Common myeloid progenitor, CD34-positive (primary cell): ENCODE measurements around the gene TRIOBP.

Experiments used
- CTCF ChIA-PET: fragments of 350-600 bp; sonication (Branson Sonifier 250); formaldehyde crosslinking; loops from one replicate; lab custom pipeline; 2021; ENCODE audit warnings: antibody characterized with exemption; lab: Charles Lee
- POLR2A ChIA-PET: fragments of 350-600 bp; sonication (Branson Sonifier 250); formaldehyde crosslinking; loops from one replicate; lab custom pipeline; 2021; ENCODE audit warnings: antibody characterized with exemption; lab: Charles Lee
- DNase-seq, 3 donors: peaks; one replicate each; pipeline versions ENCODE4 v3.0.0 to v3.0.0-alpha.2; 2013
- H3K27ac ChIP-seq, 2 experiments: 1 replicate in 1 of 2; 2 replicates in 1 of 2; pipeline ENCODE4 v1.7.0; 2013; ENCODE audit warnings: inconsistent platforms in 2 of 2, low read length in 2 of 2, mild to moderate bottlenecking in 2 of 2, low read depth in 1 of 2, moderate library complexity in 1 of 2; ENCODE audit not compliant: severe bottlenecking in 2 of 2, insufficient read depth in 1 of 2, poor library complexity in 1 of 2
- H3K27me3 ChIP-seq, 5 experiments: replicated peaks in 2 of 5; 1 replicate in 3 of 5; 2 replicates in 2 of 5; pipeline versions ENCODE4 v1.6.1 to v1.7.0; 2013; ENCODE audit warnings: low read length in 4 of 5, mild to moderate bottlenecking in 2 of 5, moderate library complexity in 2 of 5, inconsistent platforms in 1 of 5; ENCODE audit not compliant: insufficient read depth in 5 of 5, control insufficient read depth in 4 of 5
- H3K36me3 ChIP-seq, 4 experiments: 1 replicate in 2 of 4; 2 replicates in 2 of 4; pipeline versions ENCODE4 v1.6.1 to v1.7.0; 2013; ENCODE audit warnings: low read length in 3 of 4, control low read depth in 1 of 4, mild to moderate bottlenecking in 1 of 4; ENCODE audit not compliant: control insufficient read depth in 4 of 4, insufficient read depth in 4 of 4
- H3K4me1 ChIP-seq, 4 experiments: 1 replicate in 3 of 4; 2 replicates in 1 of 4; pipeline versions ENCODE4 v1.6.1 to v1.7.1; 2013; ENCODE audit warnings: low read length in 3 of 4, mild to moderate bottlenecking in 3 of 4, control low read depth in 1 of 4, inconsistent platforms in 1 of 4, moderate library complexity in 1 of 4; ENCODE audit not compliant: control insufficient read depth in 4 of 4, insufficient read depth in 4 of 4; ENCODE audit errors: control extremely low read depth in 1 of 4
- H3K4me3 ChIP-seq, 7 experiments: 1 replicate in 4 of 7; 2 replicates in 3 of 7; pipeline versions ENCODE4 v1.5.1 to v1.7.0; 2013; ENCODE audit warnings: mild to moderate bottlenecking in 7 of 7, low read length in 6 of 7, moderate library complexity in 6 of 7, inconsistent platforms in 2 of 7, low read depth in 2 of 7, control low read depth in 1 of 7; ENCODE audit not compliant: insufficient read depth in 4 of 7, control insufficient read depth in 1 of 7; ENCODE audit errors: extremely low read depth in 1 of 7
- H3K9me3 ChIP-seq, 5 experiments: 1 replicate in 4 of 5; 2 replicates in 1 of 5; pipeline versions ENCODE4 v1.6.1 to v1.7.1; 2013; ENCODE audit warnings: low read length in 4 of 5, mild to moderate bottlenecking in 2 of 5, inconsistent platforms in 1 of 5, low read depth in 1 of 5, moderate library complexity in 1 of 5; ENCODE audit not compliant: control insufficient read depth in 4 of 5, insufficient read depth in 2 of 5; ENCODE audit errors: control extremely low read depth in 1 of 5
- WGBS: methylation state at CpG from one replicate; pipeline ENCODE4 v1.1.5; 2013; ENCODE audit not compliant: insufficient coverage; 5-methylcytosine and 5-hydroxymethylcytosine counted together

Gene TRIOBP

DNA sequence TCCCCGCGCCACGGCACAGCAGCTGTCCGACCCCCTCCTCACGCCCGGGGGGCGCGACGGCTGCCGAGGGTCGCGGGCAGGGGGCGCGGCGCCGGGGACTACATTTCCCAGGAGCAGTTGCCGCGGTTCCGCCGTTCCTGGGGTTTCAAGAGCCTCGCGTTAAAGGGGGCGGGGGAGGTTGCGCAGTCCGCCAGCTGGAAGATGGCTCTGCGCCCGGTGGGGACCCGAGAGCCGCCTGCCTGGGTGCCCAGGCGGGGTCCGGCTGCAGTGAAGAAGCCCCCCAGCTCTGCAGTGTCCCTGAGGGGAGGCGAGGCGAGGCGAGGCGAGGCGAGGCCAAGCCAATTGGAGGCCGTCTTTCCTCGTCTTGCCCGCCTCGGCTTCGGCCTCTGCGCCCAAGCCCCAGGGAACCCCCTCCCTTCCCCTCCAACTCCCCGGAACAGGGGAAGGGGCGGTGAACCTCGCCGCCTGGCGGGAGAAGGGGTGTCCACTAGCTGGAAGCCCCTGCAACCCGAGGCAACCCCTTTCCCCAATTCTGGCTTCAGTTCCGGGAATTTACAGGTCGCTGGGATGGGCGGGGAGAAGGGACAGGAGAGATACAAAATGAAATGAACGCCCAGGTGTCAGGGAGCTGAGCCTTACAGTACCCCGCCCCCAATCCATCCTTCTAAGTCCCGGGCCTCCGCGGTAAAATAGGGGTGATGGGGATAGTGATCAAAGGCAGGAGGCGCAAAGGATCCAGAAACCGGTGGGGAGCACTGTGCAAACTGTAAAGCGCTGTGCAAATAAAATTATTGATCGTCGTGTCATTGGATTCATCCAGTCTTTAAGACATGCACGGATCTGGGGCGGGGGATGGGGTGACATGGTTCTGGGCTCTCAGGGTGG is 105.7 kb downstream of the TRIOBP start:
- H3K27ac ChIP-seq = peak overlapping the region in 1 of 2 experiments; percentile 58
- DNase-seq = peak in 2 of 3 donors; percentile 59 to 72
- H3K4me3 ChIP-seq = peak overlapping the region; percentile 43 to 96 (median 70)
- no peaks in the 10 kb centered on the region for H3K36me3 ChIP-seq
- peaks cover 14 to 49% (median 44%) of the 10 kb centered on the region in 4 experiments for H3K4me1 ChIP-seq
- H3K27me3 ChIP-seq = no peaks in the 10 kb centered on the region
- H3K9me3 ChIP-seq = no peaks in the 10 kb centered on the region
- ChIA-PET CTCF (interaction anchor here (0.6 to 1.0 kb wide), 2 partner anchors 61 to 95 kb away, joined by 3 read pairs; no protein-coding TSS in a partner anchor), POLR2A (no interaction called here)
- WGBS = 0% methylated on average over 45 of the region's 63 CpGs

DNA sequence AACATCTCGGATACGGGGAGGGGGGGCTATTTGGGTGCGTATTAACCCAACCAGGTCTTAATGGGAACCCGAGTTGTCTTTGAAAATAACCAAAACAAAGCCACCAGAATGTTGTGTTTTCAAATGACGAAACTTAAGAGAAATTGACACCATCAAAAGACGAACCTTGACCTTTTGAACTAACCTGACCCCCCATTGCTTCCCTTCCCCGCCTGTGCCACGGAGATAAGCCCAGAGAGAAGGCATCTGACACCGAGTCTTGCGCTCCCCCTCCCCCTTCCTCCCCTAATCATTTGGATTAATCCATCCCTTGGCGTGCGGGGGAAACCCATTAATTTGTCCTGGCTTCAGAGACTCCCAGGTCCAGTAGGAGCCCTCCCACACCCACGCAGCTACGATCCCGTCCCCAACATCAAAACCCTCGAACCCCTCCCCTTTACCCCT is 106.4 kb downstream of the TRIOBP start:
- H3K27ac ChIP-seq = peak overlapping the region in 1 of 2 experiments; percentile 58
- H3K27me3 ChIP-seq = no peaks in the 10 kb centered on the region
- peaks cover 15 to 54% (median 48%) of the 10 kb centered on the region in 4 experiments for H3K4me1 ChIP-seq
- DNase-seq = peak in 2 of 3 donors; percentile 53 to 69
- POLR2A ChIA-PET = no interaction called here
- H3K4me3 ChIP-seq = peak overlapping the region in 6 of 7 experiments; percentile 66 to 96 (median 74)
- no peaks in the 10 kb centered on the region for H3K36me3 ChIP-seq
- H3K9me3 ChIP-seq = no peaks in the 10 kb centered on the region
- 8% methylated on average over 12 of the region's 16 CpGs for WGBS
- CTCF ChIA-PET = interaction anchor here (0.6 to 1.0 kb wide), 2 partner anchors 60 to 94 kb away, joined by 3 read pairs; no protein-coding TSS in a partner anchor

DNA sequence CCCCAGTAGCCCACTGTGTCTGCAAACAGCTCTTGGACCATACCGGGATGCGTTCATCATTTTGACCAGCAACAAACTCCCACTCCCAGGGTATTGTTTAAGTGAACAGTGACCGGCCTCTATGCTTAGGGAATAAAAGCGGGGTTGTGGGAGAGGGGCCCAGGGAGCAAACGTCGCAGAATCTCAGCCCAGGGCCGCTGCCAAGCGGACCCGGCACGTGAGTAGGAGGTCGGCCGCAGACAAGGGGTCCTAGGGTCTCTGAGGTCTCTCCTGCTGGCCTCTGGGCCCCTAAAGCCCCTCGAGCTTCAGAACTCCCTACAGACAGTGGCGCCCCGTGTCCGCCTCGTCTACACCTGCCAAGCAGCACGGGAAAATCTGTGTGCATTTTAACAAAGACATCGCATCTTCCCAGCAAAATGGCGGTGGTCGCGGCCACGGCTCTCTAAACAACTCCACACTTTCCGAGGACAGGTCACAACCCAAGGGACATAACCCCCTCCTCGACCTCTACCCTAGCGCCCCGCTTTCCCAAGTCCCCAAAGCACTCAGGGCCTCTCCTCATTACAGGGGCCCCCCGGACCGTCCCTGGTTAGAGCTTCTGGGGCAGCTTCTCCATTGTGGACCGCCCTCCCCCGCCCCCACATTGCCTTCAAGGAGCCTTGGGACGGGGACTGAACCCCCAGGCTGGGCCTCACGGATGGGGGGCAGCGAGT is 106.9 kb downstream of the TRIOBP start:
- ChIA-PET POLR2A (no interaction called here), CTCF (interaction anchor here (0.6 to 1.4 kb wide), 4 partner anchors 14 to 94 kb away, joined by 3 to 6 read pairs (median 4); no protein-coding TSS in a partner anchor)
- Histone ChIP-seq H3K27ac (no peak overlapping the region), H3K27me3 (no peaks in the 10 kb centered on the region), H3K36me3 (no peaks in the 10 kb centered on the region), H3K9me3 (no peaks in the 10 kb centered on the region), H3K4me1 (peaks cover 16 to 58% (median 52%) of the 10 kb centered on the region in 4 experiments), H3K4me3 (peak overlapping the region in 4 of 7 experiments; percentile 70 to 97 (median 86))
- no peak for DNase-seq
- WGBS = 73% methylated on average over 27 of the region's 34 CpGs

DNA sequence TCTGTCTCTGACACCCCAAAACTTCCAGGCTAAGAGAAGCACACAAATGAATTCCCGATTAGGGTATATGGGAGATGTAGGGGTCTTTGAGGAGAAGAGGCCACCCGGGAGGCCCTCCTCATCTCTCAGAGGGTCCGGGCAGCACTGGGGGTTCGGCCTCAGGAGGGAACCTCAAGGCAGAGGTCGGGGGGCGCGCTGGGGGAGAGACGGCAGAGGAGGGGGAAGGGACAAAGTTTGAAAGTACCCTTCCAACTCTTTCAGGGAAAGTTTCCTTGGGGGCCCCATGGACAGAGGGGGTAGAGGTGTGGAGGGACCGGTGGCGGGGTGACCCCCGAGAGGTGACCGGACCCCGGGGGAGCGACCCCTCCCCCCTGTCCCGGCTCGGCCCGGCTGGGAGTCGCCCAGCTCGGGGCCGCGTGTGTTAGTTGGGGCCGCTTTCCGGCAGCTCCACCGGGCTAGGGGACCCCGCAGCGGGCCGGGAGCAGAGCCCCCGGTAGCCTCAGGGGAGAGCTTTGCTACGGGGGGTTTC is 107.6 kb downstream of the TRIOBP start:
- no peaks in the 10 kb centered on the region for H3K27me3 ChIP-seq
- peak overlapping the region; percentile 46 to 97 (median 77) for H3K4me3 ChIP-seq
- peak overlapping the region in 1 of 2 experiments; percentile 82 for H3K27ac ChIP-seq
- DNase-seq = no peak
- ChIA-PET CTCF (interaction anchor here (0.7 to 1.4 kb wide), 5 partner anchors 10 to 142 kb away, joined by 3 to 6 read pairs (median 3); no protein-coding TSS in a partner anchor), POLR2A (no interaction called here)
- 0% methylated on average over 18 of the region's 29 CpGs for WGBS
- H3K36me3 ChIP-seq = no peaks in the 10 kb centered on the region
- H3K4me1 ChIP-seq = peaks cover 16 to 58% (median 55%) of the 10 kb centered on the region in 4 experiments
- no peaks in the 10 kb centered on the region for H3K9me3 ChIP-seq

DNA sequence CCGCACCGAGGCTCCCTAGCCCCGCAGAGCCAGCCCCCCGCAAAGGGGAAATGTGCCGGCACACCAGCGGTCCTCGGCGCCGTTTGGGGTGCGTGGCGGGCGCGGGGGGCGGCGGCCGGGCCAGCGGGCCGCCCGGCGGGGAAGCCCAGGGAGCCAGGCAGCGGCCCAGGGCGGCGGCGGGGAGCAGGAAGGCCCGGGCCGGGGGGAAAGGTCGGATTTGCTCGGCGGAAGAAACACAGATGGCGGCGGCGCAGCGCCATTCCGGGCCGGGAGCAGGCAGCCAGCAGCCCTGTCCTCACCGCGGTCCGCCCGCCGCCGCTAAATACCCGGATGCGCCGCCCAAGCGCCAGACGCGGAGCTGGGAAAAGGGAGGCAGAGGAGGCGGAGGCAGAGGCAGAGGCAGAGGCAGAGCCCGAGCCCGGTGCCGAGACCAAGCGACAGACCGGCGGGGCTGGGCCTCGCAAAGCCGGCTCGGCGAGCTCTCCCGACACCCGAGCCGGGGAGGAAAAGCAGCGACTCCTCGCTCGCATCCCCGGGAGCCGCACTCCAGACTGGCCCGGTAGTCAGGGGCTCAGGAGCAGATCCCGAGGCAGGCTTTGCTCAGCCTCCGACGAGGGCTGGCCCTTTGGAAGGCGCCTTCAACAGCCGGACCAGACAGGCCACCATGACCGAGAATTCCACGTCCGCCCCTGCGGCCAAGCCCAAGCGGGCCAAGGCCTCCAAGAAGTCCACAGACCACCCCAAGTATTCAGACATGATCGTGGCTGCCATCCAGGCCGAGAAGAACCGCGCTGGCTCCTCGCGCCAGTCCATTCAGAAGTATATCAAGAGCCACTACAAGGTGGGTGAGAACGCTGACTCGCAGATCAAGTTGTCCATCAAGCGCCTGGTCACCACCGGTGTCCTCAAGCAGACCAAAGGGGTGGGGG is 108.3 kb downstream of the TRIOBP start:
- Histone ChIP-seq H3K36me3 (no peaks in the 10 kb centered on the region), H3K27me3 (no peaks in the 10 kb centered on the region), H3K4me3 (peak overlapping the region; percentile 55 to 97 (median 77)), H3K9me3 (no peaks in the 10 kb centered on the region), H3K4me1 (peaks cover 16 to 58% (median 55%) of the 10 kb centered on the region in 4 experiments), H3K27ac (peak overlapping the region; percentile 40 to 82)
- DNase-seq = peak; percentile 73 to 82 (median 81)
- 3% methylated on average over 67 of the region's 87 CpGs for WGBS
- ChIA-PET CTCF (interaction anchor here (0.7 to 1.4 kb wide), 5 partner anchors 11 to 142 kb away, joined by 3 to 6 read pairs (median 3); no protein-coding TSS in a partner anchor), POLR2A (interaction anchor here (0.6 kb wide), 1 partner anchor 147 kb away, joined by 3 read pairs; no protein-coding TSS in a partner anchor)

DNA sequence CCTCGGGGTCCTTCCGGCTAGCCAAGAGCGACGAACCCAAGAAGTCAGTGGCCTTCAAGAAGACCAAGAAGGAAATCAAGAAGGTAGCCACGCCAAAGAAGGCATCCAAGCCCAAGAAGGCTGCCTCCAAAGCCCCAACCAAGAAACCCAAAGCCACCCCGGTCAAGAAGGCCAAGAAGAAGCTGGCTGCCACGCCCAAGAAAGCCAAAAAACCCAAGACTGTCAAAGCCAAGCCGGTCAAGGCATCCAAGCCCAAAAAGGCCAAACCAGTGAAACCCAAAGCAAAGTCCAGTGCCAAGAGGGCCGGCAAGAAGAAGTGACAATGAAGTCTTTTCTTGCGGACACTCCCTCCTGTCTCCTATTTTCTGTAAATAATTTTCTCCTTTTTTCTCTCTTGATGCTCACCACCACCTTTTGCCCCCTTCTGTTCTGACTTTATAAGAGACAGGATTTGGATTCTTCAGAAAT is 109.0 kb downstream of the TRIOBP start:
- H3K4me1 ChIP-seq = peaks cover 16 to 58% (median 55%) of the 10 kb centered on the region in 4 experiments
- no peaks in the 10 kb centered on the region for H3K36me3 ChIP-seq
- DNase-seq = no peak
- no peaks in the 10 kb centered on the region for H3K9me3 ChIP-seq
- peak overlapping the region; percentile 40 to 82 for H3K27ac ChIP-seq
- 33% methylated on average over 9 of the region's 10 CpGs for WGBS
- POLR2A ChIA-PET = no interaction called here
- H3K4me3 ChIP-seq = peak overlapping the region; percentile 55 to 97 (median 77)
- CTCF ChIA-PET = interaction anchor here (1.2 kb wide), 1 partner anchor 143 kb away, joined by 3 read pairs; no protein-coding TSS in a partner anchor
- H3K27me3 ChIP-seq = no peaks in the 10 kb centered on the region
